Retinal pigment epithelial cell (primary cell): ENCODE measurements around the gene RHOXF2B.
"Not testable (repeated sequence)": the region's sequence is repeated elsewhere in the genome, so short reads cannot be mapped to it uniquely, and the experiment has no call there.

Experiments used
- DNase-seq: peaks from one replicate; pipeline ENCODE4 v3.0.0-alpha.2; 2010; ENCODE audit warnings: low read depth
- H3K4me3 ChIP-seq: 2 replicates; pipeline ENCODE4 v1.5.1; 2011; ENCODE audit warnings: mild to moderate bottlenecking, low read length, control low read depth, moderate library complexity
- CTCF ChIP-seq: conservative IDR thresholded peaks from 2 replicates; pipeline ENCODE4 v1.5.1; 2011; ENCODE audit warnings: low read depth, low read length, control low read depth, inconsistent platforms

RHOXF2B gene

GRCh38 chrX:120087289-120088017, 10.0 kb upstream of the RHOXF2B start:
- DNase-seq = no peak
- H3K4me3 ChIP-seq = no peak overlapping the region
- no peak for TF ChIP-seq CTCF

GRCh38 chrX:120085553-120086185, 8.2 kb upstream of the RHOXF2B start:
- not testable (repeated sequence) for H3K4me3 ChIP-seq, DNase-seq

GRCh38 chrX:120066169-120066568, 11.3 kb downstream of the RHOXF2B start:
- H3K4me3 ChIP-seq, DNase-seq: not testable (repeated sequence)

- not testable (repeated sequence) for DNase-seq, H3K4me3 ChIP-seq
These were observed 34.8 kb downstream of the RHOXF2B start for GRCh38 chrX:120042712-120043111.

- H3K4me3 ChIP-seq = not testable (repeated sequence)
These were observed 35.2 kb downstream of the RHOXF2B start for GRCh38 chrX:120042247-120042646.

GRCh38 chrX:120040176-120040575, 37.3 kb downstream of the RHOXF2B start:
- DNase-seq, H3K4me3 ChIP-seq: not testable (repeated sequence)

More at GRCh38 chrX:120042247-120042646, 35.2 kb downstream of the RHOXF2B start:
- DNase-seq = not testable (repeated sequence)

- H3K4me3 ChIP-seq, DNase-seq: not testable (repeated sequence)
These were observed 38.3 kb downstream of the RHOXF2B start for GRCh38 chrX:120039087-120039733.

GRCh38 chrX:120036704-120037103, 40.8 kb downstream of the RHOXF2B start:
- no peak for TF ChIP-seq CTCF
- no peak for DNase-seq
- no peak overlapping the region for H3K4me3 ChIP-seq

- H3K4me3 ChIP-seq, DNase-seq: not testable (repeated sequence)
These were observed 41.8 kb downstream of the RHOXF2B start for GRCh38 chrX:120035522-120036309.

GRCh38 chrX:120029354-120029753, 48.1 kb downstream of the RHOXF2B start:
- TF ChIP-seq CTCF = no peak
- DNase-seq = no peak
- no peak overlapping the region for H3K4me3 ChIP-seq
